Lower leg skin (tissue), 4 donors: ENCODE measurements around the gene PCDH12. TPM values are rescaled to one million over a fixed set of nuclear protein-coding genes. Genes with fewer than 3 reads are reported as not detected.

ENCODE experiments used
- DNase-seq, 2 donors: peaks; one replicate each; pipeline ENCODE4 v3.0.0-alpha.2; 2019; ENCODE audit warnings: low spot score in 2 of 2
- H3K4me3 ChIP-seq: fragments of 200-600 bp; sonication (generic); 2 replicates; pipeline ENCODE4 v1.5.1; 2017; ENCODE audit warnings: mild to moderate bottlenecking, low read depth; ENCODE audit not compliant: poor library complexity, severe bottlenecking
- POLR2A ChIP-seq, 2 donors: fragments of 450-650 bp; IDR thresholded peaks; one replicate each; pipeline ENCODE4 v1.6.1; 2016 to 2017; ENCODE audit warnings: antibody characterized with exemption in 2 of 2, mild to moderate bottlenecking in 1 of 2, moderate library complexity in 1 of 2
- WGBS, 2 donors: methylation state at CpG; one replicate each; pipeline ENCODE4 v1.1.5; 2018; 5-methylcytosine and 5-hydroxymethylcytosine counted together
- intact Hi-C: fragments of 100-400 bp; cut with DNase I; formaldehyde crosslinking; loops from one replicate; pipeline ENCODE4 v1.15.0; 2023; ENCODE audit warnings: low total_unique reads
- total RNA-seq, 4 donors: library from RNA; depleted of rRNA; stranded (reverse); fragments of >200 nt; gene quantifications; one replicate each; pipeline ENCODE4 v1.1.0, GENCODE V29; 2016
- TF ChIP-seq, protein P1 (sequence below), 3 donors: fragments of 450-650 bp; IDR thresholded peaks; one replicate each; pipeline ENCODE4 v1.5.1; 2016; ENCODE audit warnings: antibody characterized with exemption in 3 of 3, mild to moderate bottlenecking in 3 of 3, moderate library complexity in 2 of 3

The PCDH12 gene
- total RNA-seq, 4 donors from 2014 or later = 0.34 to 1.5 (median 0.54) TPM

DNA sequence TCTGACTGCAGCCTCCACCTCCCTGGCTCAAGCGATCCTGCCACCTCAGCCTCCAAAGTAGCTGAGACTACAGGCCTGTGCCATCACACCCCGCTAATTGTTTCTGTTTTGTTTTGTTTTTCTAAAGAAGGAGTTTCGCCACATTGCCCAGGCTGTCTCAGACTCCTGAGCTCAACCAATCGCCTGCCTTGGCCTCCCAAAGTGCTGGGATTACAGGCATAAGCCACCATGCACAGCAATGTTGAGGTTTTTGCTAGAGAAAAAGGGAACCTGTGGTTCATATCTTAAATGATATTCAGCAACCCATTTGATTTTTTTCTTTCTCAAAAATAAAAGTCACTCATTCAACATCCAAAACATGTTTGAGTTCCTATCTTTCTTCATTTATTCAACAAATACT, 54.7 kb downstream of the PCDH12 start:
- WGBS, 2 donors = 73 to 86% methylated on average over 4 of the region's 4 CpGs
- no peak overlapping the region for H3K4me3 ChIP-seq
- DNase-seq = peak in 1 of 2 donors; percentile 62
- TF ChIP-seq POLR2A (IDR thresholded peaks at IDR 0.05) = no peak
- TF ChIP-seq, protein P1, sequence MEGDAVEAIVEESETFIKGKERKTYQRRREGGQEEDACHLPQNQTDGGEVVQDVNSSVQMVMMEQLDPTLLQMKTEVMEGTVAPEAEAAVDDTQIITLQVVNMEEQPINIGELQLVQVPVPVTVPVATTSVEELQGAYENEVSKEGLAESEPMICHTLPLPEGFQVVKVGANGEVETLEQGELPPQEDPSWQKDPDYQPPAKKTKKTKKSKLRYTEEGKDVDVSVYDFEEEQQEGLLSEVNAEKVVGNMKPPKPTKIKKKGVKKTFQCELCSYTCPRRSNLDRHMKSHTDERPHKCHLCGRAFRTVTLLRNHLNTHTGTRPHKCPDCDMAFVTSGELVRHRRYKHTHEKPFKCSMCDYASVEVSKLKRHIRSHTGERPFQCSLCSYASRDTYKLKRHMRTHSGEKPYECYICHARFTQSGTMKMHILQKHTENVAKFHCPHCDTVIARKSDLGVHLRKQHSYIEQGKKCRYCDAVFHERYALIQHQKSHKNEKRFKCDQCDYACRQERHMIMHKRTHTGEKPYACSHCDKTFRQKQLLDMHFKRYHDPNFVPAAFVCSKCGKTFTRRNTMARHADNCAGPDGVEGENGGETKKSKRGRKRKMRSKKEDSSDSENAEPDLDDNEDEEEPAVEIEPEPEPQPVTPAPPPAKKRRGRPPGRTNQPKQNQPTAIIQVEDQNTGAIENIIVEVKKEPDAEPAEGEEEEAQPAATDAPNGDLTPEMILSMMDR (IDR thresholded peaks at IDR 0.05) = no peak
- intact Hi-C loops = no loop called here

GRCh38 chr5:141902015-141902814, 55.8 kb downstream of the PCDH12 start:
- no peak overlapping the region for H3K4me3 ChIP-seq
- peak in 1 of 2 donors; percentile 39 for DNase-seq
- WGBS, 2 donors = 64 to 74% methylated on average over 5 of the region's 5 CpGs
- intact Hi-C loops = no loop called here
- TF ChIP-seq, protein P1 (IDR thresholded peaks at IDR 0.05) = no peak
- no peak for TF ChIP-seq POLR2A (IDR thresholded peaks at IDR 0.05)

DNA sequence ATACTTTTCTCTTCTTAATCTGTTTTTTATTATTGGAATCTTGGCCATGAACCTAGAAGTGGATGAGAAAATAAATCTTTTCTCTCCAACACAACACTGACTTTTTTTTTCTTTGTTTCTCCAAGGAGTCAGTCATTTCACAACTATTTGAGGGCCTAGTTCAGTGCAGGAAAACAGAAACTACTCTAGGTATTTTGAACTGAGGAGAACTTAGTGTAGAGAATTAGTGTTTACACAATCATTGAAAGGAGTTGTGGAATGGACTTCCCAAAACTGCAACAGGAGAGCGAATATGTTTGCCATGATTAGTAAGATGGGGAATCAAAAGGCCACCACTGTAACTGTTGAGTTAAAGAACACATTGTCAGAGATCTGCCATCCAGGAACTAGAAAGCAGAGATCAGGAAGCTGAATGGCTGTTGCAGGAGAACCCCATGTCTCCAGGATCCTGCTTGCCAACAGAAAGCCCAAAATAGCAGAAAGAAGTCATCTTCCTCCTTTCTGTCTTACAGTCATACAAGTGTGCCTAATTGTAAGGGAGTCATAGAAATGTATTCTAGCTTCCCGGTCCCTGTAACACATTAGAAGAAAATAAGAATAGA, 59.5 kb downstream of the PCDH12 start:
- TF ChIP-seq, protein P1 (IDR thresholded peaks at IDR 0.05) = no peak
- no peak for TF ChIP-seq POLR2A (IDR thresholded peaks at IDR 0.05)
- no peak overlapping the region for H3K4me3 ChIP-seq
- DNase-seq = no peak
- WGBS, 2 donors = 63 to 74% methylated on average over 2 of the region's 2 CpGs
- intact Hi-C loops = no loop called here

- no peak for TF ChIP-seq POLR2A (IDR thresholded peaks at IDR 0.05)
- TF ChIP-seq, protein P1 (IDR thresholded peaks at IDR 0.05) = no peak
- WGBS, 2 donors = 92 to 96% methylated on average over 4 of the region's 4 CpGs
- intact Hi-C loops = no loop called here
- H3K4me3 ChIP-seq = no peak overlapping the region
- DNase-seq = peak in 1 of 2 donors; percentile 50
Measured at GRCh38 chr5:141897425-141897824, 60.6 kb downstream of the PCDH12 start.

Other genes starting within 250 kb of the PCDH12 start
- 100 to 1,000 TPM in 2 of 4 donors, 10 to 100 TPM in 2; 85.1 to 172 (median 119) TPM for gene PCDH1, start 79.8 kb downstream of the PCDH12 start, total RNA-seq
- gene DELE1, start 34.3 kb downstream of the PCDH12 start, total RNA-seq = 10 to 100 TPM; 47.2 to 67.2 (median 49.2) TPM
- gene RNF14, start 10.9 kb upstream of the PCDH12 start, total RNA-seq = 10 to 100 TPM; 32.2 to 57.3 (median 48.8) TPM
- 10 to 100 TPM; 16.9 to 40.7 (median 30.6) TPM for gene GNPDA1, start 54.8 kb upstream of the PCDH12 start, total RNA-seq
- gene NDFIP1, start 150.6 kb upstream of the PCDH12 start, total RNA-seq = 10 to 100 TPM; 25.8 to 83.9 (median 56.6) TPM